Karpas-422 (cell line): ENCODE data around the gene KRTAP29-1. TPM values are rescaled to one million over a fixed set of nuclear protein-coding genes. Genes with fewer than 3 reads are reported as not detected.

Experiments used
- DNase-seq: peaks from one replicate; pipeline ENCODE4 v3.0.0-alpha.2; 2015
- H2AFZ ChIP-seq: fragments of 200-600 bp; sonication (generic); 2 replicates; pipeline ENCODE4 v1.6.1; 2014; ENCODE audit warnings: antibody characterized with exemption, low read length, mixed read lengths
- H3K27ac ChIP-seq: fragments of 200-600 bp; sonication (generic); 2 replicates; pipeline ENCODE4 v1.5.1; 2014; ENCODE audit warnings: mild to moderate bottlenecking, low read length, moderate library complexity
- H3K27me3 ChIP-seq: fragments of 200-600 bp; sonication (generic); 2 replicates; pipeline ENCODE4 v1.6.1; 2014; ENCODE audit warnings: low read length, mixed read lengths
- H3K36me3 ChIP-seq: fragments of 200-600 bp; sonication (generic); 2 replicates; pipeline ENCODE4 v1.6.1; 2014; ENCODE audit warnings: low read length, mixed read lengths; ENCODE audit not compliant: insufficient read depth
- H3K4me1 ChIP-seq: fragments of 200-600 bp; sonication (generic); 2 replicates; pipeline ENCODE4 v1.6.1; 2014; ENCODE audit warnings: mild to moderate bottlenecking, low read length, mixed read lengths
- H3K4me2 ChIP-seq: fragments of 200-600 bp; sonication (generic); 2 replicates; pipeline ENCODE4 v1.6.1; 2014; ENCODE audit warnings: low read length, low read depth, mild to moderate bottlenecking; ENCODE audit not compliant: poor library complexity, severe bottlenecking
- H3K4me3 ChIP-seq: fragments of 200-600 bp; sonication (generic); 2 replicates; pipeline ENCODE4 v1.5.1; 2014; ENCODE audit warnings: mild to moderate bottlenecking, antibody characterized with exemption, low read length, mixed read lengths
- H3K79me2 ChIP-seq: fragments of 200-600 bp; sonication (generic); 2 replicates; pipeline ENCODE4 v1.6.1; 2014; ENCODE audit warnings: mild to moderate bottlenecking, low read length, mixed read lengths
- H3K9ac ChIP-seq: fragments of 200-600 bp; sonication (generic); 2 replicates; pipeline ENCODE4 v1.6.0; 2014; ENCODE audit warnings: low read length
- H3K9me2 ChIP-seq: fragments of 200-600 bp; sonication (generic), shearing (Covaris generic); replicated peaks from 2 replicates; pipeline ENCODE4 v1.6.0; 2014; ENCODE audit warnings: mild to moderate bottlenecking, low read length, moderate library complexity; ENCODE audit not compliant: insufficient read depth
- H3K9me3 ChIP-seq: fragments of 300-700, 200-600 bp; sonication (generic); 2 replicates; pipeline ENCODE4 v1.6.1; 2014; ENCODE audit warnings: low read length, mixed read lengths
- H4K20me1 ChIP-seq: fragments of 200-600 bp; sonication (generic); 2 replicates; pipeline ENCODE4 v1.6.1; 2014; ENCODE audit warnings: mild to moderate bottlenecking, antibody characterized with exemption, low read length, low read depth; ENCODE audit not compliant: insufficient read depth
- total RNA-seq: library from RNA; depleted of rRNA; stranded (reverse); fragments of >200 nt; shearing (Covaris generic); gene quantifications from 2 replicates; pipeline ENCODE4 v1.2.3, GENCODE V29; 2014; ENCODE audit warnings: low replicate concordance

The KRTAP29-1 gene
- total RNA-seq, 1 experiment from 2014 or later: not detected

GRCh38 chr17:41325126-41325525 lies 22.5 kb upstream of the KRTAP29-1 start:
- DNase-seq: peak; percentile 24
- Histone ChIP-seq H3K9me2 (no peaks in the 10 kb centered on the region), H3K4me3 (no peak overlapping the region), H3K27ac (no peak overlapping the region), H3K27me3 (no peaks in the 10 kb centered on the region), H3K79me2 (no peaks in the 10 kb centered on the region), H4K20me1 (no peaks in the 10 kb centered on the region), H3K4me1 (no peaks in the 10 kb centered on the region), H3K9ac (no peak overlapping the region), H3K36me3 (no peaks in the 10 kb centered on the region), H3K9me3 (no peaks in the 10 kb centered on the region), H3K4me2 (no peak overlapping the region), H2AFZ (no peak overlapping the region)

DNA sequence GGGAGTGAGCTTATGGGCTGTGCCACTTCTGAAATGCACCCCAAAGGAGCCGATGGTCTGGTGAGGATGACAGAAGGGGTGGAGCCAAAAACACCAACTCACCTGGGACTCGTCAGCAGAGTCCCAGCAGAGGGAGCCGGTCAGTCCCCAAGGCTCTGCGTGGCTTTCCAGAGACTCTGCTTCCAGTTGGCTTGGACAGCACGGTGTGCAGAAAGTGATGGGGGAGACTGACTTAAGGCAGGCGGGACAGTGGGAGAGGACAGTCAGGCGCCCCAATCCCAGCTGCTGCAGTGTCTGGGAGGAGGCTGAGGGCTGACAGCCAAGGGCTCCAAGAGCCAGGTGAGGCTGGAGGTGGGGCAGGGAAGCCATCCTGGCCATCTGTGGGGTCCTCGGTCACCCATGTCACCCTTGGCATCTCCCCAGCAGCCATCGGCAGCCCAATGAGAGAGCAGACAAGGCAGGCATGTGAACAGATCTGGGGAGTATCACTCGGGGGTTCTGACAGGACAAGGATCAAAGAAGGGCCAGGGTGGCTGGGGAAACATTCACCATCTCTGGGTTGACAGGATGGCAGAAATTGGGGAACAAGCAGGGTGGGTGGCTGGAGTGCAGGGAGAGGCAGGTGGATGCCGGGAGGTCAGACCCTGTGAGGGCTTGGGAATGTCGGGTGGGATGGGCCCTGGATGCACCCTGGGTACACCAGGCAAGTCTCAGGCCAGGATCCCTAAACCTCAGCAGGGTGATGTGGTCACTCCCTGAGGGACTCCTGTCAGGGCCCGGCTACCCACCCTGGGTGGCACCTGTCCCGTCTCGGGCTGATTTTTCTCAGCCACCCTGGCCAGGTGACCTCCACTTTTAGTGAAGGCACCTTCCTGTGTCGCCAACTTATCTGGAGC lies 21.8 kb upstream of the KRTAP29-1 start:
- no peaks in the 10 kb centered on the region for H3K9me3 ChIP-seq
- no peaks in the 10 kb centered on the region for H3K79me2 ChIP-seq
- H3K4me1 ChIP-seq: no peaks in the 10 kb centered on the region
- H3K4me2 ChIP-seq: no peak overlapping the region
- H3K4me3 ChIP-seq: no peak overlapping the region
- DNase-seq: peak; percentile 35
- H3K27me3 ChIP-seq: no peaks in the 10 kb centered on the region
- H3K9me2 ChIP-seq: no peaks in the 10 kb centered on the region
- no peak overlapping the region for H3K9ac ChIP-seq
- no peak overlapping the region for H3K27ac ChIP-seq
- no peaks in the 10 kb centered on the region for H3K36me3 ChIP-seq
- H4K20me1 ChIP-seq: no peaks in the 10 kb centered on the region
- H2AFZ ChIP-seq: no peak overlapping the region

GRCh38 chr17:41322903-41323895 lies 20.5 kb upstream of the KRTAP29-1 start:
- no peak overlapping the region for H2AFZ ChIP-seq
- H3K4me2 ChIP-seq: no peak overlapping the region
- DNase-seq: peak; percentile 24
- no peaks in the 10 kb centered on the region for H3K9me3 ChIP-seq
- no peaks in the 10 kb centered on the region for H3K79me2 ChIP-seq
- H3K27ac ChIP-seq: no peak overlapping the region
- H3K9me2 ChIP-seq: no peaks in the 10 kb centered on the region
- H3K27me3 ChIP-seq: no peaks in the 10 kb centered on the region
- no peaks in the 10 kb centered on the region for H3K36me3 ChIP-seq
- no peaks in the 10 kb centered on the region for H4K20me1 ChIP-seq
- H3K4me1 ChIP-seq: no peaks in the 10 kb centered on the region
- no peak overlapping the region for H3K4me3 ChIP-seq
- H3K9ac ChIP-seq: no peak overlapping the region

DNA sequence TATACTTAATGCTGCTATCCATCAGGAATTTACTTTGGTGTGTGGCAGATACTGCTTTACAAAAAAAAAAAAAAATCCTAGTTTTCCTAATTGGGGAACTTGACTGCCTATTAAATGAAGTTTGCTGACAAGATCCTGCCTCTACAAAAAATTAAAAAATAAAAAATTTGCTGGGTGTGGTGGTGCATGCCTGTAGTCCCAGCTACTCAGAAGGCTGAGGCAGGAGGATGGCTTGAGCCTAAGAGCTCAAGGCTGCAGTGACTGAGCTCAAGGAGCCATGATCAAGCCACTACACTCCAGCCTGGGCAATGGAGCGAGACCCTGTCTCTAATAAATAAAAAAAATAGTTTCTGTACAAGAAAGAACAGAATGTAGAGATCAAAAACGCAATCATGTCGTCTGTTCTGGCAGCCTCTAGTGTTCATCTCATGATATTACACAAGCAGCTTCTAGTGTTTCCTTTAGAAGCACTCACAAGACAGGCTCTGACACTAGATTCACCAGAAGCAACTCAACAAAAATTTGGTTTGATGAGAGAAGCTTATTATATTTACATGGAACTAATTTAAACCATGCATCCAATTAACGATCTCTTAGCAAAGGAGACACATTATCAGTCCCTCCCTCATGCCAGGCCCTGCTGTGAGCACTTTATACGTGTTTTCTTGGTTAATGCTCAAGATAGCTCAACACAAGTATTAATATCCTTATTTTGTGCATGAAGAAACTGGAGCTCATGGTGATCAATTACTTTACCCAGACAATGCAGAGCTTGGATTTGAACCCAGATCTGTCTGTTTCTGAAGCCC lies 19.6 kb upstream of the KRTAP29-1 start:
- H3K4me1 ChIP-seq: no peaks in the 10 kb centered on the region

GRCh38 chr17:41318231-41318630 lies 15.6 kb upstream of the KRTAP29-1 start:
- no peaks in the 10 kb centered on the region for H4K20me1 ChIP-seq
- H3K9ac ChIP-seq: no peak overlapping the region
- H3K9me3 ChIP-seq: no peaks in the 10 kb centered on the region
- no peaks in the 10 kb centered on the region for H3K36me3 ChIP-seq
- H3K79me2 ChIP-seq: no peaks in the 10 kb centered on the region
- no peaks in the 10 kb centered on the region for H3K27me3 ChIP-seq
- H2AFZ ChIP-seq: no peak overlapping the region
- H3K9me2 ChIP-seq: no peaks in the 10 kb centered on the region
- no peak overlapping the region for H3K4me2 ChIP-seq
- H3K4me3 ChIP-seq: no peak overlapping the region
- H3K27ac ChIP-seq: no peak overlapping the region
- no peaks in the 10 kb centered on the region for H3K4me1 ChIP-seq
- DNase-seq: no peak

More for the DNA sequence above, 19.6 kb upstream of the KRTAP29-1 start:
- Histone ChIP-seq H3K27me3 (no peaks in the 10 kb centered on the region), H4K20me1 (no peaks in the 10 kb centered on the region), H3K4me2 (no peak overlapping the region), H3K27ac (no peak overlapping the region), H3K79me2 (no peaks in the 10 kb centered on the region), H3K9ac (no peak overlapping the region), H3K9me3 (no peaks in the 10 kb centered on the region), H3K9me2 (no peaks in the 10 kb centered on the region), H2AFZ (no peak overlapping the region), H3K4me3 (no peak overlapping the region), H3K36me3 (no peaks in the 10 kb centered on the region)
- peak; percentile 74 for DNase-seq

DNA sequence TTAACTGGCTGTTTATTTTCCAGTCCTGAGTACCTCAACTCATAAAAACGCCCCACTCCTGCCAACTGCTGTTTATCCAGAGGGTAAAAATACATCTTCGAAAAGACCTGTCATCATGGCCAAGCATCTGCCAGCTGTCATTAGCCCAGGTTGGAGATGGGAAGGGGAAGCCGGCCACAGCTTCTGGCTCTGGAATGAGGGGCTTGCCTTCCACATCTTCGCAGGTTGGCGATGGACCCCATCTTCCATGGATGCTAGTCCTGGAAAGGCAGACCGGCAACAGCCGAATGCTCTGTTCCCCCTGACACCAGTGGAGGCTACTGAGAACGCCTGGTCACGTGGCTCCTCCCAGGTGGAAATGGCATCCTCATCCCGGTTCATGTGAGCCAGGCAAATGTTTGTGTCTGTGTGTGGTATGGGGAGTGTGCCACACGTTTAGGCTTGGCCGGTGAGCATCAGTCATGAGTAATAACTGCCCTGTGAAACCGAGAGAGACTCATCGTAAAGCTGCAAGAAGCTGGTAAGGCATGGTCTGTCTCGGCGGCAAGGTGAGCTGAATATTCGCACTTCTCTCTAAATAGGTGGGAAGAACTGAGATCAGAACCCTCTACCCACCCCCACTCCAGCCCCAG lies 13.3 kb upstream of the KRTAP29-1 start:
- Histone ChIP-seq H2AFZ (no peak overlapping the region), H3K4me2 (no peak overlapping the region), H3K27ac (no peak overlapping the region), H3K27me3 (no peaks in the 10 kb centered on the region), H3K36me3 (no peaks in the 10 kb centered on the region), H4K20me1 (no peaks in the 10 kb centered on the region), H3K79me2 (no peaks in the 10 kb centered on the region), H3K9me2 (no peaks in the 10 kb centered on the region), H3K9me3 (no peaks in the 10 kb centered on the region), H3K4me3 (no peak overlapping the region), H3K4me1 (no peaks in the 10 kb centered on the region), H3K9ac (no peak overlapping the region)
- DNase-seq: no peak

DNA sequence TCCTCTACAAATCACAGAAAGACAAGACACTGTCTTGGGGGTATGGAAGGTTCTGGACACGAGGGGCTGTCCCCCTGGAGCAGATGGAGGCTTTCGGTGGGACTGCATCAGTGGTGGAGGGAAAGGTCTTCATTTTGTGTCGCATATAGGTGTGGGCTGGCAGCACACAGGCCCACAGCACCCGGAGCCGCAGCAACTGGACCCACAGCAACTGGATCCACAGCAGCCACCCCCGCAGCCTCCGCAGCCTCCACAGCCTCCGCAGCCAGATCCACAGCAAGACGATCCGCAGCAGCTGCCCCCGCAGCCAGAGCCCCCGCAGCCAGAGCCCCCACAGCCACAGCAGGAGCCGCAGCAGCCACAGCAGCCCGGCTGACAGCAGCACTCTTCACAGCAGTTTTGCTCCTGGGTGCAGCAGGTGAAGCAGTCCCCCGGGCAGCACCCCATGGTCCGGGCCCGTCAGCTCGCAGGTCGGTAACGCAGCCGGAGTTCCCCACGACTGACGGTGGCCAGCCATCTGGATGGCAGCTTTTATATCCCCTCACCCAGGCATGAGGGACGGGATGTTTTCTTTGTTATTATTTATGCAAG lies 12.6 kb upstream of the KRTAP29-1 start, which contains the start of gene KRTAP17-1:
Gene KRTAP17-1 (minus strand): TSS at position 507 of the 591 bp plus-strand sequence. CDS start 60 bp downstream, at position 447.
- DNase-seq: no peak
- Histone ChIP-seq H3K4me1 (no peaks in the 10 kb centered on the region), H3K36me3 (no peaks in the 10 kb centered on the region), H3K9ac (no peak within 1 kb of the TSS), H3K9me2 (no peaks in the 10 kb centered on the region), H3K79me2 (no peaks in the 10 kb centered on the region), H2AFZ (no peak within 1 kb of the TSS), H3K27me3 (no peaks in the 10 kb centered on the region), H4K20me1 (no peaks in the 10 kb centered on the region), H3K9me3 (no peaks in the 10 kb centered on the region), H3K27ac (no peak within 1 kb of the TSS), H3K4me2 (no peak within 1 kb of the TSS), H3K4me3 (no peak within 1 kb of the TSS)
